Neural cell (in vitro differentiated cells): ENCODE data around the gene THADA. TPM values are rescaled to one million over a fixed set of nuclear protein-coding genes. Genes with fewer than 3 reads are reported as not detected.
A peak's percentile ranks its signal among the peaks of the same experiment; 100 is the strongest.

Experiments
- H2AFZ ChIP-seq: fragments of 200-600, 300-800 bp; sonication (generic), shearing (Covaris generic); 2 replicates; pipeline ENCODE4 v1.6.0; 2014; ENCODE audit warnings: low read depth, mild to moderate bottlenecking, antibody characterized with exemption, low read length, moderate library complexity
- H3F3A ChIP-seq: fragments of 200-600 bp; shearing (Covaris generic); 2 replicates; pipeline ENCODE4 v1.6.1; 2016; ENCODE audit warnings: mild to moderate bottlenecking, moderate library complexity, mixed read lengths, antibody characterized with exemption, low read length; ENCODE audit not compliant: insufficient read depth, poor library complexity, severe bottlenecking
- H3K27ac ChIP-seq: fragments of 200-600, 300-800 bp; sonication (generic), shearing (Covaris generic); 2 replicates; pipeline ENCODE4 v1.5.1; 2014; ENCODE audit warnings: mild to moderate bottlenecking, low read length, moderate library complexity
- H3K27me3 ChIP-seq: fragments of 300-800, 200-600 bp; sonication (generic), shearing (Covaris generic); 2 replicates; pipeline ENCODE4 v1.6.0; 2014; ENCODE audit warnings: mild to moderate bottlenecking, low read depth, low read length, moderate library complexity; ENCODE audit not compliant: insufficient read depth
- H3K36me3 ChIP-seq: fragments of 300-800, 200-600 bp; sonication (generic), shearing (Covaris generic); 2 replicates; pipeline ENCODE4 v1.5.1; 2014; ENCODE audit warnings: mild to moderate bottlenecking, antibody characterized with exemption, low read length, moderate library complexity; ENCODE audit not compliant: insufficient read depth
- H3K4me2 ChIP-seq: fragments of 300-800, 200-600 bp; sonication (generic), shearing (Covaris generic); 2 replicates; pipeline ENCODE4 v1.6.0; 2014; ENCODE audit warnings: mild to moderate bottlenecking, low read length
- H3K4me3 ChIP-seq: fragments of 300-800, 200-600 bp; sonication (generic), shearing (Covaris generic); 2 replicates; pipeline ENCODE4 v1.5.1; 2014; ENCODE audit warnings: mild to moderate bottlenecking, low read length, moderate library complexity
- H3K79me2 ChIP-seq: fragments of 200-600 bp; shearing (Covaris generic); replicated peaks from 2 replicates; pipeline ENCODE4 v1.6.0; 2014; ENCODE audit warnings: mild to moderate bottlenecking, low read length, moderate library complexity; ENCODE audit not compliant: insufficient read depth
- H3K9ac ChIP-seq: fragments of 300-800, 200-600 bp; sonication (generic), shearing (Covaris generic); 2 replicates; pipeline ENCODE4 v1.6.1; 2016; ENCODE audit warnings: mild to moderate bottlenecking, low read length, mixed read lengths
- H3K9me2 ChIP-seq: fragments of 200-600 bp; shearing (Covaris generic); 2 replicates; pipeline ENCODE4 v1.6.1; 2016; ENCODE audit warnings: mild to moderate bottlenecking, low read length, mixed read lengths; ENCODE audit not compliant: insufficient read depth
- H3K9me3 ChIP-seq: fragments of 200-600, 300-800 bp; sonication (generic), shearing (Covaris generic); 2 replicates; pipeline ENCODE4 v1.6.1; 2016; ENCODE audit warnings: mild to moderate bottlenecking, mixed run types, low read length, moderate library complexity, mixed read lengths
- H4K20me1 ChIP-seq: fragments of 200-600 bp; shearing (Covaris generic); 2 replicates; pipeline ENCODE4 v1.6.1; 2016; ENCODE audit warnings: mild to moderate bottlenecking, mixed run types; ENCODE audit not compliant: insufficient read depth
- EP300 ChIP-seq: fragments of 450-650 bp; conservative IDR thresholded peaks from 2 replicates; pipeline ENCODE4 v1.6.1; 2014; ENCODE audit warnings: antibody characterized with exemption, mild to moderate bottlenecking, moderate library complexity; ENCODE audit not compliant: poor library complexity, severe bottlenecking
- EZH2 ChIP-seq: fragments of 200-600, 300-800 bp; shearing (Covaris generic), sonication (generic); IDR thresholded peaks from 2 replicates; pipeline ENCODE4 v1.6.1; 2014; ENCODE audit warnings: antibody characterized with exemption, low read length, borderline replicate concordance, mild to moderate bottlenecking; ENCODE audit not compliant: insufficient read depth, poor library complexity, severe bottlenecking
- MXI1 ChIP-seq: fragments of 450-650 bp; conservative IDR thresholded peaks from 2 replicates; pipeline ENCODE4 v1.6.1; 2014; ENCODE audit warnings: antibody characterized with exemption, mild to moderate bottlenecking; ENCODE audit not compliant: poor library complexity, severe bottlenecking
- POLR2AphosphoS5 ChIP-seq: IDR thresholded peaks from 2 replicates; pipeline ENCODE4 v1.6.1; 2012
- RAD21 ChIP-seq: fragments of 450-650 bp; conservative IDR thresholded peaks from 2 replicates; pipeline ENCODE4 v1.6.1; 2014; ENCODE audit warnings: antibody characterized with exemption, mild to moderate bottlenecking, moderate library complexity
- SMC3 ChIP-seq: fragments of 450-650 bp; conservative IDR thresholded peaks from 2 replicates; pipeline ENCODE4 v1.6.1; 2014; ENCODE audit warnings: antibody characterized with exemption, mild to moderate bottlenecking, moderate library complexity; ENCODE audit not compliant: poor library complexity
- TAF1 ChIP-seq: IDR thresholded peaks from 2 replicates; pipeline ENCODE4 v1.6.1; 2012; ENCODE audit warnings: low read depth
- polyA plus RNA-seq: library from polyadenylated mRNA; depleted of rRNA; stranded (reverse); fragments of >200 nt; gene quantifications from 2 replicates; pipeline ENCODE4 v1.2.3, GENCODE V29; 2014
- TF ChIP-seq, protein P1 (sequence below): fragments of 450-650 bp; IDR thresholded peaks from 2 replicates; pipeline ENCODE4 v1.5.1; 2014; ENCODE audit warnings: antibody characterized with exemption, mild to moderate bottlenecking, moderate library complexity; ENCODE audit not compliant: poor library complexity, severe bottlenecking
- TF ChIP-seq, protein P2 (sequence below): IDR thresholded peaks from 2 replicates; pipeline ENCODE4 v1.6.1; 2012; ENCODE audit warnings: borderline replicate concordance

The THADA gene
- polyA plus RNA-seq, 1 donor from 2014 or later: 8.5 TPM

GRCh38 chr2:43305012-43305411, 290.8 kb downstream of the THADA start:
- Histone ChIP-seq H3K36me3 (no peaks in the 10 kb centered on the region), H2AFZ (no peak overlapping the region), H3K27ac (no peak overlapping the region), H3K9me2 (no peaks in the 10 kb centered on the region), H3F3A (no peaks in the 10 kb centered on the region), H3K79me2 (no peaks in the 10 kb centered on the region), H3K4me2 (no peak overlapping the region), H3K9me3 (no peaks in the 10 kb centered on the region), H3K4me3 (no peak overlapping the region), H3K9ac (no peak overlapping the region), H4K20me1 (no peaks in the 10 kb centered on the region), H3K27me3 (no peaks in the 10 kb centered on the region)
- TF ChIP-seq POLR2AphosphoS5: no peak
- TF ChIP-seq EZH2: no peak
- TF ChIP-seq MXI1: no peak
- no peak for TF ChIP-seq RAD21
- TF ChIP-seq, protein P1, sequence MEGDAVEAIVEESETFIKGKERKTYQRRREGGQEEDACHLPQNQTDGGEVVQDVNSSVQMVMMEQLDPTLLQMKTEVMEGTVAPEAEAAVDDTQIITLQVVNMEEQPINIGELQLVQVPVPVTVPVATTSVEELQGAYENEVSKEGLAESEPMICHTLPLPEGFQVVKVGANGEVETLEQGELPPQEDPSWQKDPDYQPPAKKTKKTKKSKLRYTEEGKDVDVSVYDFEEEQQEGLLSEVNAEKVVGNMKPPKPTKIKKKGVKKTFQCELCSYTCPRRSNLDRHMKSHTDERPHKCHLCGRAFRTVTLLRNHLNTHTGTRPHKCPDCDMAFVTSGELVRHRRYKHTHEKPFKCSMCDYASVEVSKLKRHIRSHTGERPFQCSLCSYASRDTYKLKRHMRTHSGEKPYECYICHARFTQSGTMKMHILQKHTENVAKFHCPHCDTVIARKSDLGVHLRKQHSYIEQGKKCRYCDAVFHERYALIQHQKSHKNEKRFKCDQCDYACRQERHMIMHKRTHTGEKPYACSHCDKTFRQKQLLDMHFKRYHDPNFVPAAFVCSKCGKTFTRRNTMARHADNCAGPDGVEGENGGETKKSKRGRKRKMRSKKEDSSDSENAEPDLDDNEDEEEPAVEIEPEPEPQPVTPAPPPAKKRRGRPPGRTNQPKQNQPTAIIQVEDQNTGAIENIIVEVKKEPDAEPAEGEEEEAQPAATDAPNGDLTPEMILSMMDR: no peak
- TF ChIP-seq TAF1: no peak
- TF ChIP-seq SMC3: no peak
- TF ChIP-seq, protein P2, sequence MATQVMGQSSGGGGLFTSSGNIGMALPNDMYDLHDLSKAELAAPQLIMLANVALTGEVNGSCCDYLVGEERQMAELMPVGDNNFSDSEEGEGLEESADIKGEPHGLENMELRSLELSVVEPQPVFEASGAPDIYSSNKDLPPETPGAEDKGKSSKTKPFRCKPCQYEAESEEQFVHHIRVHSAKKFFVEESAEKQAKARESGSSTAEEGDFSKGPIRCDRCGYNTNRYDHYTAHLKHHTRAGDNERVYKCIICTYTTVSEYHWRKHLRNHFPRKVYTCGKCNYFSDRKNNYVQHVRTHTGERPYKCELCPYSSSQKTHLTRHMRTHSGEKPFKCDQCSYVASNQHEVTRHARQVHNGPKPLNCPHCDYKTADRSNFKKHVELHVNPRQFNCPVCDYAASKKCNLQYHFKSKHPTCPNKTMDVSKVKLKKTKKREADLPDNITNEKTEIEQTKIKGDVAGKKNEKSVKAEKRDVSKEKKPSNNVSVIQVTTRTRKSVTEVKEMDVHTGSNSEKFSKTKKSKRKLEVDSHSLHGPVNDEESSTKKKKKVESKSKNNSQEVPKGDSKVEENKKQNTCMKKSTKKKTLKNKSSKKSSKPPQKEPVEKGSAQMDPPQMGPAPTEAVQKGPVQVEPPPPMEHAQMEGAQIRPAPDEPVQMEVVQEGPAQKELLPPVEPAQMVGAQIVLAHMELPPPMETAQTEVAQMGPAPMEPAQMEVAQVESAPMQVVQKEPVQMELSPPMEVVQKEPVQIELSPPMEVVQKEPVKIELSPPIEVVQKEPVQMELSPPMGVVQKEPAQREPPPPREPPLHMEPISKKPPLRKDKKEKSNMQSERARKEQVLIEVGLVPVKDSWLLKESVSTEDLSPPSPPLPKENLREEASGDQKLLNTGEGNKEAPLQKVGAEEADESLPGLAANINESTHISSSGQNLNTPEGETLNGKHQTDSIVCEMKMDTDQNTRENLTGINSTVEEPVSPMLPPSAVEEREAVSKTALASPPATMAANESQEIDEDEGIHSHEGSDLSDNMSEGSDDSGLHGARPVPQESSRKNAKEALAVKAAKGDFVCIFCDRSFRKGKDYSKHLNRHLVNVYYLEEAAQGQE: no peak
- no peak for TF ChIP-seq EP300

- H2AFZ ChIP-seq: no peak overlapping the region
- no peaks in the 10 kb centered on the region for H3K9me2 ChIP-seq
- no peak overlapping the region for H3K4me3 ChIP-seq
Measured at GRCh38 chr2:43303889-43304288, 291.9 kb downstream of the THADA start.

More at GRCh38 chr2:43303889-43304288, 291.9 kb downstream of the THADA start:
- H3K27ac ChIP-seq: no peak overlapping the region
- H3K27me3 ChIP-seq: no peaks in the 10 kb centered on the region
- H4K20me1 ChIP-seq: no peaks in the 10 kb centered on the region
- no peak for TF ChIP-seq TAF1
- TF ChIP-seq, protein P2: no peak
- TF ChIP-seq EP300: peak; percentile 51
- H3K9ac ChIP-seq: no peak overlapping the region
- H3K36me3 ChIP-seq: no peaks in the 10 kb centered on the region
- H3K9me3 ChIP-seq: no peaks in the 10 kb centered on the region
- H3K4me2 ChIP-seq: no peak overlapping the region
- H3F3A ChIP-seq: no peaks in the 10 kb centered on the region
- no peaks in the 10 kb centered on the region for H3K79me2 ChIP-seq
